ENCODE data around the gene KRT7. TPM values are rescaled to one million over a fixed set of nuclear protein-coding genes. Genes with fewer than 3 reads are reported as not detected.

Gene KRT7
- total RNA-seq, 2 experiments from 2014 or later: not detected

- intact Hi-C loops (cut with micrococcal nuclease; ENCODE audit: unreplicated experiment): no loop called here
- no peaks in the 10 kb centered on the region for H4K20me1 ChIP-seq (ENCODE audit: insufficient read depth, low read length)
- ChIA-PET POLR2A (no interaction called here), CTCF (ENCODE audit: unreplicated experiment) (no interaction called here)
- BruUV-seq (replicated peaks): no TSS peak
- no peaks in the 10 kb centered on the region for H3K79me2 ChIP-seq (ENCODE audit: insufficient read depth, low read depth, low read length)
- no peak overlapping the region for H3K4me3 ChIP-seq (ENCODE audit: low read depth, low read length, poor library complexity, severe bottlenecking)
- no peaks in the 10 kb centered on the region for H3K9me2 ChIP-seq (ENCODE audit: insufficient read depth, low read length)
- H2AFZ ChIP-seq (ENCODE audit: low read length): no peak overlapping the region
- TF ChIP-seq EZH2phosphoT487 (IDR thresholded peaks at IDR 0.05; ENCODE audit: borderline replicate concordance, low read depth, low read length) (no peak), CTCF (conservative IDR thresholded peaks at IDR 0.05; ENCODE audit: low read length) (no peak)
- DNase-seq (ENCODE audit: low spot score): no peak
- no peaks in the 10 kb centered on the region for H3K4me1 ChIP-seq (ENCODE audit: insufficient read depth, low read length, poor library complexity, severe bottlenecking)
- H3K4me2 ChIP-seq (ENCODE audit: low read length): no peak overlapping the region
- no peaks in the 10 kb centered on the region for H3K36me3 ChIP-seq (ENCODE audit: insufficient read depth, low read length)
- no peak overlapping the region for H3K27ac ChIP-seq (ENCODE audit: low read depth, low read length, poor library complexity, severe bottlenecking)
- no peaks in the 10 kb centered on the region for H3K9me3 ChIP-seq (ENCODE audit: low read length)
Measured at GRCh38 chr12:52229836-52230343, 3.2 kb upstream of the KRT7 start.

- intact Hi-C loops (cut with micrococcal nuclease; ENCODE audit: unreplicated experiment): no loop called here
- no peak overlapping the region for H2AFZ ChIP-seq (ENCODE audit: low read length)
- H4K20me1 ChIP-seq (ENCODE audit: insufficient read depth, low read length): no peaks in the 10 kb centered on the region
- H3K4me1 ChIP-seq (ENCODE audit: insufficient read depth, low read length, poor library complexity, severe bottlenecking): no peaks in the 10 kb centered on the region
- POLR2A ChIA-PET: no interaction called here
- H3K9me2 ChIP-seq (ENCODE audit: insufficient read depth, low read length): no peaks in the 10 kb centered on the region
- no peak overlapping the region for H3K4me3 ChIP-seq (ENCODE audit: low read depth, low read length, poor library complexity, severe bottlenecking)
- no peaks in the 10 kb centered on the region for H3K79me2 ChIP-seq (ENCODE audit: insufficient read depth, low read depth, low read length)
- H3K4me2 ChIP-seq (ENCODE audit: low read length): no peak overlapping the region
- CTCF ChIA-PET (ENCODE audit: unreplicated experiment): no interaction called here
- no peak for TF ChIP-seq CTCF (conservative IDR thresholded peaks at IDR 0.05; ENCODE audit: low read length)
- TF ChIP-seq EZH2phosphoT487 (IDR thresholded peaks at IDR 0.05; ENCODE audit: borderline replicate concordance, low read depth, low read length): no peak
- no peak for DNase-seq (ENCODE audit: low spot score)
- H3K9me3 ChIP-seq (ENCODE audit: low read length): no peaks in the 10 kb centered on the region
- H3K36me3 ChIP-seq (ENCODE audit: insufficient read depth, low read length): no peaks in the 10 kb centered on the region
- H3K27ac ChIP-seq (ENCODE audit: low read depth, low read length, poor library complexity, severe bottlenecking): no peak overlapping the region
- BruUV-seq (replicated peaks): no TSS peak
Measured at GRCh38 chr12:52230364-52231281, 2.4 kb upstream of the KRT7 start.
